ENCODE measurements around the gene CCR5AS.
"Not testable (repeated sequence)": the region's sequence is repeated elsewhere in the genome, so short reads cannot be mapped to it uniquely, and the experiment has no call there.

Gene CCR5AS

GRCh38 chr3:46395210-46395661 is 11.6 kb downstream of the CCR5AS start:
- Mint-ChIP-seq H3K4me3 (ENCODE audit: unreplicated experiment) (no peak overlapping the region), H3K27me3 (ENCODE audit: unreplicated experiment) (peaks cover 5% of the 10 kb centered on the region), H3K4me1 (ENCODE audit: unreplicated experiment) (no peaks in the 10 kb centered on the region), H3K9me3 (ENCODE audit: unreplicated experiment) (no peaks in the 10 kb centered on the region), H3K36me3 (ENCODE audit: low read depth, unreplicated experiment) (no peaks in the 10 kb centered on the region), H3K27ac (ENCODE audit: unreplicated experiment) (no peak overlapping the region)
- DNase-seq (ENCODE audit: low spot score): no peak
- no peak for TF ChIP-seq CTCF (IDR thresholded peaks at IDR 0.05; ENCODE audit: unreplicated experiment)

- no peak for TF ChIP-seq CTCF (IDR thresholded peaks at IDR 0.05; ENCODE audit: unreplicated experiment)
- DNase-seq (ENCODE audit: low spot score): no peak
- Mint-ChIP-seq H3K36me3 (ENCODE audit: low read depth, unreplicated experiment) (no peaks in the 10 kb centered on the region), H3K4me3 (ENCODE audit: unreplicated experiment) (no peak overlapping the region), H3K27me3 (ENCODE audit: unreplicated experiment) (peaks cover 5% of the 10 kb centered on the region), H3K4me1 (ENCODE audit: unreplicated experiment) (no peaks in the 10 kb centered on the region), H3K9me3 (ENCODE audit: unreplicated experiment) (no peaks in the 10 kb centered on the region), H3K27ac (ENCODE audit: unreplicated experiment) (no peak overlapping the region)
These were observed 13.1 kb downstream of the CCR5AS start for GRCh38 chr3:46393554-46394434.

GRCh38 chr3:46393011-46393410 is 13.9 kb downstream of the CCR5AS start:
- no peaks in the 10 kb centered on the region for H3K36me3 Mint-ChIP-seq (ENCODE audit: low read depth, unreplicated experiment)
- H3K27ac Mint-ChIP-seq (ENCODE audit: unreplicated experiment): no peak overlapping the region
- H3K4me1 Mint-ChIP-seq (ENCODE audit: unreplicated experiment): no peaks in the 10 kb centered on the region
- H3K27me3 Mint-ChIP-seq (ENCODE audit: unreplicated experiment): peaks cover 5% of the 10 kb centered on the region
- DNase-seq (ENCODE audit: low spot score): no peak
- H3K4me3 Mint-ChIP-seq (ENCODE audit: unreplicated experiment): no peak overlapping the region
- no peak for TF ChIP-seq CTCF (IDR thresholded peaks at IDR 0.05; ENCODE audit: unreplicated experiment)
- H3K9me3 Mint-ChIP-seq (ENCODE audit: unreplicated experiment): no peaks in the 10 kb centered on the region

- not testable (repeated sequence) for H3K4me3 Mint-ChIP-seq (ENCODE audit: unreplicated experiment); H3K4me1 Mint-ChIP-seq (ENCODE audit: unreplicated experiment); DNase-seq (ENCODE audit: low spot score); H3K36me3 Mint-ChIP-seq (ENCODE audit: low read depth, unreplicated experiment); H3K9me3 Mint-ChIP-seq (ENCODE audit: unreplicated experiment); H3K27ac Mint-ChIP-seq (ENCODE audit: unreplicated experiment); H3K27me3 Mint-ChIP-seq (ENCODE audit: unreplicated experiment)
These were observed 15.3 kb downstream of the CCR5AS start for GRCh38 chr3:46391526-46391925.

GRCh38 chr3:46389306-46389705 is 17.6 kb downstream of the CCR5AS start:
- no peak for TF ChIP-seq CTCF (IDR thresholded peaks at IDR 0.05; ENCODE audit: unreplicated experiment)
- DNase-seq (ENCODE audit: low spot score): no peak
- Mint-ChIP-seq H3K4me1 (ENCODE audit: unreplicated experiment) (no peaks in the 10 kb centered on the region), H3K9me3 (ENCODE audit: unreplicated experiment) (no peaks in the 10 kb centered on the region), H3K36me3 (ENCODE audit: low read depth, unreplicated experiment) (no peaks in the 10 kb centered on the region), H3K27ac (ENCODE audit: unreplicated experiment) (no peak overlapping the region), H3K4me3 (ENCODE audit: unreplicated experiment) (no peak overlapping the region), H3K27me3 (ENCODE audit: unreplicated experiment) (peaks cover 4% of the 10 kb centered on the region)

- H3K9me3 Mint-ChIP-seq (ENCODE audit: unreplicated experiment); DNase-seq (ENCODE audit: low spot score); H3K27ac Mint-ChIP-seq (ENCODE audit: unreplicated experiment); H3K36me3 Mint-ChIP-seq (ENCODE audit: low read depth, unreplicated experiment); H3K27me3 Mint-ChIP-seq (ENCODE audit: unreplicated experiment); H3K4me1 Mint-ChIP-seq (ENCODE audit: unreplicated experiment); H3K4me3 Mint-ChIP-seq (ENCODE audit: unreplicated experiment): not testable (repeated sequence)
These were observed 18.0 kb downstream of the CCR5AS start for GRCh38 chr3:46388847-46389246.
